NCI-H526 (cell line): Measurements from ENCODE around the gene DNAJB6.

ENCODE experiments used
- DNase-seq, 2 experiments: peaks; one replicate each; lab custom pipeline; 2025; lab: John Stamatoyannopoulos, UW

DNAJB6 gene

DNA sequence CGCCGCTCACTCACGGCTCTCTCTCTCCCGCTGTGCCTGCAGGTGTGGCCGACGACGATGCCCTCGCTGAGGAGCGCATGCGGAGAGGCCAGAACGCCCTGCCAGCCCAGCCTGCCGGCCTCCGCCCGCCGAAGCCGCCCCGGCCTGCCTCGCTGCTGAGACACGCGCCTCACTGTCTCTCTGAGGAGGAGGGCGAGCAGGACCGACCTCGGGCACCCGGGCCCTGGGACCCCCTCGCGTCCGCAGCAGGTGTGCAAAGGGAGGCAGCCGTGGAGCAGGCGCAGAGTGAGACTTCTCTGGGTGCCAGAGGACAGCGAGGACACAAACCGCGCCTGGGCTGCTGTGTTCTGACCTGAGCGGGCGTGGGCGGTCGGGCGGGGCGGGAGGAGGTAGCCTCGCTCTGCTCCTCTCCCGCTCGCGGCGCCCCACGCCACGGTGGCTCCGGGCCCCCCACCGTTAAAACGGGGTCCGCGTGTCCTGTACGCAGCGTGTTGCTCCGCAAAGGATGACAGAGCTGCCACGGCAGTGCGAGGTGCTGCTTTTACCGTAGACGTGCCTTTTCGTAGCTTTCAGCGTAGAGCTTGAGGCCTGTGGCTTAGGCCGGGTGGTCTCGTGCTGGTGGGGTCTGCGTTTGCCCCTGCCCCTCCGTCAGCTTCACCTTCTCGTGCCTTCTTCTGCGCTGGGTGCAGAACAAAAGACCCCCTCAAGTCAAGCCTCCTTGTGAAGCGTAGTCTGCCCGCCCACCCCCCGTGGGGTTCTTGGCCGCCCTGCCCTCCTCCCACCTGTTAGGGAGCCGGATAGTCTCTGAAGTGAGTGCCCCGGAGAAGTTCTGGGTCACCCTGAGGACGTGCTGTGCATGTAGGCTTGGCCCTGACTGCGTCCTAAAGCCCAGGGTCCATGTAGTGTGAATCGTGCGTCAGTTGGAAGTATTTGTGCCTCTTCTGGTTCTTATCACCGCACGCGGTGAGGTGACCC, 73.2 kb downstream of the DNAJB6 start:
- DNase-seq: no peak

DNA sequence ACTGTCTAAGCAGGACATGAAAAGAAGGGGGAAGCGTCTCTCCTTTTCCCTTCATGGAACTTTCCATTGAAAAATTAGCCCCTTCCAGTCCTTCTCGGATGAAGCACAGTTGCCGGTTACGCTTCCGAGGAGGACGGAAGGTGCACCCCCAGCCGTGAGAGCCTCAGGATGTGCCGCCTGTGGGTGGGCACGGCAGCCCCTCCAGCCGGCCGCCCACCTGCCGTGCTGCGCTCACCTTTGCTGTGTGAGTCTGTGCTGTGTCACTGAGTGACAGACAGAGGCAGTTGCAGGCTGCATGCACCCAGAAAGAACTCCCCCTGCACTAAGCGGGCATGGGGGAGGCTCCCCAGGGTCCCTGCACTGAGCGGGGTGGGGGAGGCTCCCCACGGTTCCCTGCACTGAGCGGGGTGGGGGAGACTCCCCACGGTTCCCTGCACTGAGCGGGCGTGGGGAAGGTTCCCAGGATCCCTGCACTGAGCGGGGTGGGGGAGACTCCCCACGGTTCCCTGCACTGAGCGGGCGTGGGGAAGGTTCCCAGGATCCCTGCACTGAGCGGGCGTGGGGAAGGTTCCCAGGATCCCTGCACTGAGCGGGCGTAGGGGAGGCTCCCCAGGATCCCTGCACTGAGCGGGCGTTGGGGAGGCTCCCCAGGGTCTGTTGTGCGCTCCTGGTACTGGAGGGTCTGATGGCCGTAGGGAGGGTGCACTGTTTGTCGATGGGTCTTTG, 74.2 kb downstream of the DNAJB6 start:
- no peak for DNase-seq

GRCh38 chr7:157411580-157411979, 74.8 kb downstream of the DNAJB6 start:
- peak; percentile 47 to 80 for DNase-seq

GRCh38 chr7:157412021-157412443, 75.2 kb downstream of the DNAJB6 start:
- no peak for DNase-seq

DNA sequence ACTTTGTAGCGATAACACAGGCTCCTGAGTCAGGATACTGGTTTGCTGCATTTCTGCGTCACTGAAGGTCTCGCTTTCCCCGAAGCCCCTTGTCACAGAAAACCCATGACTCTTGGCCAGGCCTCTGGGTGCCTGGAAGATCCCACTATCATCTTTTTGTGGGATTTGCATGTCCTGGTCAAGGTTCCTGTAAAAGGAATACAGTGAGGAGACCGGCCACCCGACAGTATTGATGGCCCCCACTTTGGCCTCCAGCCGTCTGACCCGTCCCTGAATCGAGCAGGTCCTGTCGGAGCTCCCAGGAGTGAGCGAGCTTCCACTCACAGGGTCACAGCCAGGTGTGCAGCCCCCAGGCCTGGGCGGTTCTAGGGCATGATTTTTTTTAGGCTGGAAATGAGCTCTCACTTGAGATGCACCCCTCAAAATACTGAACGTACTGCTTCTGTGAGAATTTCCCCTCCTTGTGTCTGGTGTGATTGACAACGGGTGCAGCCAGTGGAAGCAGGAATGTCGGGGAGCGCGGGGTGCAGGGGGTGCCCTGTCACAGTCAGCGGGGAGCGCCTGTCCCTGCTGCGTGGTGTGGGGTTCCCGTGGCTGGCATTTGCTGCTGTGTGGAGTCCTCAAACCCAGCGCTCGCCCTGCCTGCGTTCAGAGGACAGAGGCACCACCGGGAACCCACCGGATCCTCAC, 75.8 kb downstream of the DNAJB6 start:
- DNase-seq: no peak

GRCh38 chr7:157413881-157414701, 77.3 kb downstream of the DNAJB6 start:
- DNase-seq: no peak

- no peak for DNase-seq
These were observed 77.9 kb downstream of the DNAJB6 start for GRCh38 chr7:157414702-157415096.

DNA sequence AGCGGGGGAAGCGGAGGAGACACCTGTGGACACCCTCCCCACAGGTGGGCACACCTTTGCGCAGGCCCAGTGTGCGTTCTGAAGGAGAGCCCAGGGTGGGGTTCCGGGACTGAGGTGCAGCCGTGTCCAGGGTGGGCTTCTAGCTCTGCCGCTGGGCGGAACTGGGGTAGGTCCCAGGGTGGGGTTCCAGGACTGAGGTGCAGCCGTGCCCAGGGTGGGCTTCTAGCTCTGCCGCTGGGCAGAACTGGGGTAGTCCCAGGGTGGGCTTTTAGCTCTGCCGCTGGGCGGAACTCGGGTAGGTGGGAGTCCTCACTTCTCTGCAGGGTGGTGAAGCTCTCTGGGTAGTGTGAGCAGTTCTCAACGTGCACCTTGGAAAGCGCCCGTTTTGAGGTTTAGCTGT, 78.7 kb downstream of the DNAJB6 start:
- DNase-seq: no peak

GRCh38 chr7:157416011-157416410, 79.2 kb downstream of the DNAJB6 start:
- DNase-seq: no peak

DNA sequence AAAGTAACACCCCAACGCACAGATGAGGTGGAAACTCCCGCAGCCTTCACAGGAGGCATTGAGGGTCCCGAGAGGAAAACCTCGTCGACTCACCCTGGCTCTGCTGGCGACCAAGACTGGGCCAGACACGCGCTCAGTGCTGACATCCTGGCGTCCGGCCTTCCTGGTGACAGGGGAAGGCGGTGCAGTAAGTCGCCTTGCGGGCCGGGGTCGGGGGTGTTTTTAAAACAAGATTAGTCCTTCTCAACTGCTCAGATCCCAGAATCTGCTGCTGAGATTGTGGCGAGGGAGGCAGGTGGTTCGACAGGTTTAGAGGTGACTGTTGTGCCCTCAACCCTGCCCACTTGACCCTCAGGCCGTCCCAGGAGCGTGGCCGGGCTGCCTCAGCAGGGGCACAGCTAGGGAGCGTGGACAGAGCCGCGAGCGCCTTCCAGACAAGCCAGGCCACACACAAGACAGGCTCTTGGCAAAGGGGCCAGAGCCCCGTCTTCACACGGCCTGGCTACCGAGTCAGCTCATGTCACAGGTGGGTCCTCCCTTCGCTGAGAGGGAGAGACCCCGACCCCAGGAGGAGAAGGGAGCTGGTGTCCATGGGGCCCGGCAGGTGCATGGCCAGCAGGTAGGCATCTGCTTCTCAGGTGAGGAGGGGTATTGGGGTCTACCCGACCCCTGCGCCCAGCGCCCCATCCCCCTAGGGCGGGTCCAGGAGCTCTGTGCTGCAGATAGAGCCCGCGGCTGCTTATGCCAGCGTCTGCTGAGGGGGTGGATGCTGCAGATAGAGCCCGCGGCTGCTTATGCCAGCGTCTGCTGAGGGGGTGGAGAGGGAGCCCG, 81.6 kb downstream of the DNAJB6 start:
- no peak for DNase-seq

DNA sequence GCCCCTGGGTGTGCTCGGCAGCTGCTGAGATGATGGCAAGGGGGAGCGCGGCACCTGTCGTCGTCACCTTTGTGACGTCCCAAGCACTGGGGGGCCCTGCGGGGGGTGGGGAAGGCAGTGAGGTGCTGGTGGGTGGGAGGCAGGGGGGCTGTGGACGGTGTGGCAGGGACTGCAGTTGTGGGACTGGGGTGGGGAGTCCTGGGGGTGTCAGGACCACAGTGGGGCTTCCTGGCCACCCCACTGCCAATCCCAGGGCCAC, 82.2 kb downstream of the DNAJB6 start:
- no peak for DNase-seq

- no peak for DNase-seq
These were observed 85.5 kb downstream of the DNAJB6 start for GRCh38 chr7:157422279-157422678.

GRCh38 chr7:157423348-157423747, 86.5 kb downstream of the DNAJB6 start:
- no peak for DNase-seq

- no peak for DNase-seq
These were observed 87.2 kb downstream of the DNAJB6 start for GRCh38 chr7:157423886-157424565.

DNA sequence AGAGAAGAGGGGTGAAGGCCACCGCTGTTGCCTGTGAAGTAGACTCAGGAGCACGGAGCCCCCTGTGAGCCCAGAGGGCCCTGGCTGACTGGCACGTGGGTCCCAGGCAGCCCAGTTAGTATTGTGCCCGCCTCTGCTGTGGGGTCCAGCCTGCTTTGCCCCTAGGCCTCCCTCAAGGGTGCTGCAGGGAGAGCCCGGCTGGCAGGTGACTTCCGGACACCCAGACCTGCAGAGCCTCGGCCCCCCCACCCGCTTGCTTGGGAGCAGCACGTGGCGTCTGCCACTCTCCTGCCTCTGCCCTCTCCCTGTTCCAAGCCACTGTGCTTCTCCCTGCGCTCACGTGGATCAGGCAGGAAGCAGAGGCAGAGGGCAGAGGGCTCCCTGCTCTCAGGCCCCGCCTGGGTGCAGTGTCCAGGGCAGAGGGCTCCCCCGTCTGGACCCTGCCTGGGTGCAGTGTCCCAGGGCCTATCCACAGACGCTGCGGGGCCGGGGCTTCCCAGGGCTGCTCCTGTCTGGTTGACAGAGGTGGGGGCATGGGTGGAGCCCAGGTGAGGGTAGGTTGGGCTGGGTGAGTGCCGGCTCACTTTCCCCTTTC, 88.4 kb downstream of the DNAJB6 start:
- no peak for DNase-seq

GRCh38 chr7:157425761-157426160, 89.0 kb downstream of the DNAJB6 start:
- DNase-seq: no peak

GRCh38 chr7:157426463-157427301, 89.9 kb downstream of the DNAJB6 start:
- no peak for DNase-seq

GRCh38 chr7:157427811-157428553, 91.2 kb downstream of the DNAJB6 start:
- peak in 1 of 2 experiments; percentile 17 for DNase-seq
